Stimulated activated CD8-positive, alpha-beta memory T cell treated with anti-CD3 and anti-CD28 coated beads, Interleukin-7, amount 100 ng/mL, for 4 hours (primary cell): ENCODE data around the gene CTNNA1.
"Not testable (repeated sequence)": the region's sequence is repeated elsewhere in the genome, so short reads cannot be mapped to it uniquely, and the experiment has no call there.

Experiments used
- DNase-seq, 2 donors: peaks; one replicate each; pipeline ENCODE4 v3.0.0-alpha.2; 2020; ENCODE audit warnings: low read depth in 2 of 2

Gene CTNNA1

GRCh38 chr5:138898299-138898698 is 145.1 kb downstream of the CTNNA1 start:
- DNase-seq: no peak

GRCh38 chr5:138898742-138899141 is 145.5 kb downstream of the CTNNA1 start:
- no peak for DNase-seq

- DNase-seq: no peak
Measured at GRCh38 chr5:138900281-138900965, 147.2 kb downstream of the CTNNA1 start.

GRCh38 chr5:138901716-138902115 is 148.5 kb downstream of the CTNNA1 start:
- DNase-seq: no peak

- DNase-seq: no peak
Measured at GRCh38 chr5:138903130-138903775, 150.0 kb downstream of the CTNNA1 start.

GRCh38 chr5:138905541-138905940 is 152.3 kb downstream of the CTNNA1 start:
- DNase-seq: no peak

GRCh38 chr5:138909734-138910133 is 156.5 kb downstream of the CTNNA1 start:
- no peak for DNase-seq

GRCh38 chr5:138910546-138911185 is 157.4 kb downstream of the CTNNA1 start:
- no peak for DNase-seq

GRCh38 chr5:138911441-138911840 is 158.2 kb downstream of the CTNNA1 start:
- DNase-seq: no peak

- no peak for DNase-seq
Measured at GRCh38 chr5:138912093-138912492, 158.9 kb downstream of the CTNNA1 start.

GRCh38 chr5:138913773-138914172 is 160.5 kb downstream of the CTNNA1 start:
- no peak for DNase-seq

GRCh38 chr5:138914338-138914737 is 161.1 kb downstream of the CTNNA1 start:
- DNase-seq: no peak

- DNase-seq: no peak
Measured at GRCh38 chr5:138918686-138919085, 165.5 kb downstream of the CTNNA1 start.

- DNase-seq: no peak
Measured at GRCh38 chr5:138920181-138920580, 167.0 kb downstream of the CTNNA1 start.

GRCh38 chr5:138921362-138921761 is 168.1 kb downstream of the CTNNA1 start:
- DNase-seq: not testable (repeated sequence)

GRCh38 chr5:138922494-138922893 is 169.3 kb downstream of the CTNNA1 start:
- DNase-seq: no peak

GRCh38 chr5:138925090-138925635 is 171.9 kb downstream of the CTNNA1 start:
- no peak for DNase-seq

GRCh38 chr5:138926257-138926656 is 173.0 kb downstream of the CTNNA1 start:
- DNase-seq: no peak

GRCh38 chr5:138926688-138927448 is 173.6 kb downstream of the CTNNA1 start:
- DNase-seq: no peak

- no peak for DNase-seq
Measured at GRCh38 chr5:138927544-138927943, 174.3 kb downstream of the CTNNA1 start.

- DNase-seq: no peak
Measured at GRCh38 chr5:138927979-138928378, 174.8 kb downstream of the CTNNA1 start.

- no peak for DNase-seq
Measured at GRCh38 chr5:138929571-138929955, 176.3 kb downstream of the CTNNA1 start.
